ENCODE measurements around the gene RIN3. TPM values are rescaled to one million over a fixed set of nuclear protein-coding genes. Genes with fewer than 3 reads are reported as not detected.

The RIN3 gene
- total and polyA plus RNA-seq, 2 of the 4 experiments (the other 2 are of a cell fraction): 2.5 to 11.1 TPM

DNA sequence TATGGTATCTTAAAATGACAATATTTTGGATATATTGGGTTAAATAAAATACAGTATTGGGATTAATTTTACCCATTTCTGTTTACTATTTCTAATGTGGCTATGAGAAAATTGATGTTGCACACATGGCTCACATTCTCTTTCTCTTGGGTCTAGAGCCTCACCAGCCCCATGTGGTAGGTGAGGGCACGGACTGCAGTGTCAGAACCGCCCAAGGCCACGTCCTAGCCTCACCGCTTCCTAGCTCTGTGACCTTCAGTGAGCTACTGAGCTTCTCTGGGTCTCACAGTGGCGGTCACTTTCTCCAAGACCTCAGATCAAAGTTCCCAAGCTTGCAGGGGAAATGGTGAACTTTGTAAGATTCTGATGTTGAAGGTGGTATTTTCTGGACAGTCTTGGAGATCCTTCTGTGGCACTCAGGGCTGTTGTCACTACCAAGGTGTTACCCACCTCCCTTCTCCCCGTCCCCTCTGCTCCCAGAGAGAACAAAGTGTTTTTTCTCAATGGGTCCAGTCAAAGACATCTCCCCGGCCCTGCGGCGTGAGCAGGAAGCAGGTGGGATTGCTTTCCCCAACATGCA is 87.6 kb downstream of the RIN3 start:
- Histone ChIP-seq H2AFZ (replicated peaks; ENCODE audit: low read length, poor library complexity) (no peak overlapping the region), H4K5ac (ENCODE audit: low read depth, low read length) (peak overlapping the region; percentile 82), H3K9me1 (ENCODE audit: insufficient read depth, low read length) (peaks cover 28% of the 10 kb centered on the region), H3K9me3 (ENCODE audit: control insufficient read depth, insufficient read depth, low read length) (peaks cover 4% of the 10 kb centered on the region), H3K27me3 (ENCODE audit: control insufficient read depth, insufficient read depth, low read length) (no peaks in the 10 kb centered on the region), H2AK9ac (replicated peaks; ENCODE audit: low read depth, low read length, poor library complexity) (no peak overlapping the region), H2AK5ac (ENCODE audit: low read depth, low read length) (peak overlapping the region; percentile 83), H4K91ac (ENCODE audit: insufficient read depth, low read depth, low read length) (peak overlapping the region; percentile 77), H3K27ac (ENCODE audit: insufficient read depth, low read length) (peak overlapping the region; percentile 20; the same call in 1 of the 2 replicates), H3K4me1 (ENCODE audit: control insufficient read depth, insufficient read depth, low read length) (peaks cover 34% of the 10 kb centered on the region), H3K4me2 (ENCODE audit: low read depth, low read length) (no peak overlapping the region), H3K23ac (ENCODE audit: low read depth, low read length) (no peak overlapping the region), H3K18ac (ENCODE audit: low read depth, low read length) (peak overlapping the region; percentile 68), H2BK120ac (ENCODE audit: low read depth, low read length) (0 out of 2 replicates have a peak overlapping the region, but pooled peaks have one; percentile 24), H3K79me1 (ENCODE audit: low read depth in 1 of 2, low read length in 2 of 2) (peaks cover 21 to 56% of the 10 kb centered on the region in 2 experiments), H2BK5ac (ENCODE audit: low read depth, low read length, poor library complexity, severe bottlenecking) (no peak overlapping the region), H2BK20ac (ENCODE audit: low read depth, low read length) (peak overlapping the region; percentile 27), H3K14ac (replicated peaks; ENCODE audit: low read depth, low read length) (0 out of 2 replicates have a peak overlapping the region, but pooled peaks have one; percentile 11), H4K20me1 (ENCODE audit: insufficient read depth, low read length) (peaks cover 6% of the 10 kb centered on the region), H3K9ac (ENCODE audit: low read depth, low read length) (no peak overlapping the region), H2BK15ac (ENCODE audit: low read depth, low read length) (peak overlapping the region; percentile 91; the same call in 2 of the 3 replicates), H3K36me3 (ENCODE audit: control insufficient read depth, insufficient read depth, low read length) (peaks cover 3% of the 10 kb centered on the region; the same call in 1 of the 2 replicates), H3K56ac (ENCODE audit: extremely low read depth, insufficient read depth, low read length) (peak overlapping the region; percentile 9; the same call in 1 of the 2 replicates), H3K4me3 (ENCODE audit: insufficient read depth, low read depth, low read length) (no peak overlapping the region), H3K4ac (ENCODE audit: low read depth, low read length) (peak overlapping the region; percentile 71; the same call in 1 of the 2 replicates), H4K8ac (ENCODE audit: low read depth in 2 of 2, low read length in 2 of 2) (peak overlapping the region; percentile 24 to 36; a peak in 1 of 4 replicates)
- ATAC-seq (ENCODE audit: low read depth): no peak
- intact Hi-C loops (cut with micrococcal nuclease): loop anchor here (5.0 kb wide), 1 partner anchor 81 kb away; no protein-coding TSS in a partner anchor
- dilution Hi-C loops (cut with HindIII; ENCODE audit: low sequenced_read_pairs, unreplicated experiment): no loop called here
- DNase-seq: no peak
- CTCF ChIA-PET: interaction anchor here (0.6 kb wide), 1 partner anchor 142 kb away, joined by 4 read pairs; no protein-coding TSS in a partner anchor
- BruUV-seq (replicated peaks): no TSS peak
- in situ Hi-C loops (cut with MboI; ENCODE audit: low sequenced_read_pairs): no loop called here
- POLR2A ChIA-PET (ENCODE audit: unreplicated experiment): no interaction called here
- 96% methylated on average over 5 of the region's 9 CpGs; no CpG with 5 or more reads in 1 of the 2 experiments for WGBS, 2 experiments (ENCODE audit: extremely low coverage in 2 of 2, insufficient read length in 1 of 2)
- TF ChIP-seq MAZ (IDR thresholded peaks at IDR 0.05; ENCODE audit: borderline replicate concordance, low read depth, low read length): no peak
- TF ChIP-seq RFX5 (IDR thresholded peaks at IDR 0.05; ENCODE audit: low read depth, low read length): no peak
- TF ChIP-seq, protein P1, sequence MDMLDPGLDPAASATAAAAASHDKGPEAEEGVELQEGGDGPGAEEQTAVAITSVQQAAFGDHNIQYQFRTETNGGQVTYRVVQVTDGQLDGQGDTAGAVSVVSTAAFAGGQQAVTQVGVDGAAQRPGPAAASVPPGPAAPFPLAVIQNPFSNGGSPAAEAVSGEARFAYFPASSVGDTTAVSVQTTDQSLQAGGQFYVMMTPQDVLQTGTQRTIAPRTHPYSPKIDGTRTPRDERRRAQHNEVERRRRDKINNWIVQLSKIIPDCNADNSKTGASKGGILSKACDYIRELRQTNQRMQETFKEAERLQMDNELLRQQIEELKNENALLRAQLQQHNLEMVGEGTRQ (IDR thresholded peaks at IDR 0.05; ENCODE audit: low read depth, low read length): no peak
- TF ChIP-seq, protein P2, sequence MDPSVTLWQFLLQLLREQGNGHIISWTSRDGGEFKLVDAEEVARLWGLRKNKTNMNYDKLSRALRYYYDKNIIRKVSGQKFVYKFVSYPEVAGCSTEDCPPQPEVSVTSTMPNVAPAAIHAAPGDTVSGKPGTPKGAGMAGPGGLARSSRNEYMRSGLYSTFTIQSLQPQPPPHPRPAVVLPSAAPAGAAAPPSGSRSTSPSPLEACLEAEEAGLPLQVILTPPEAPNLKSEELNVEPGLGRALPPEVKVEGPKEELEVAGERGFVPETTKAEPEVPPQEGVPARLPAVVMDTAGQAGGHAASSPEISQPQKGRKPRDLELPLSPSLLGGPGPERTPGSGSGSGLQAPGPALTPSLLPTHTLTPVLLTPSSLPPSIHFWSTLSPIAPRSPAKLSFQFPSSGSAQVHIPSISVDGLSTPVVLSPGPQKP (IDR thresholded peaks at IDR 0.05; ENCODE audit: borderline replicate concordance, low read depth, low read length): no peak
- no peak for TF ChIP-seq MXI1 (IDR thresholded peaks at IDR 0.05; ENCODE audit: borderline replicate concordance, low read depth, low read length)
- TF ChIP-seq CTCF (conservative IDR thresholded peaks at IDR 0.05; ENCODE audit: low read depth, low read length): no peak
- TF ChIP-seq FOS (IDR thresholded peaks at IDR 0.05; ENCODE audit: low read depth, low read length): no peak
- no peak for TF ChIP-seq SMC3 (IDR thresholded peaks at IDR 0.05; ENCODE audit: low read depth, low read length)
- TF ChIP-seq RAD21 (IDR thresholded peaks at IDR 0.05; ENCODE audit: low read length): no peak
- no peak for TF ChIP-seq BHLHE40 (IDR thresholded peaks at IDR 0.05; ENCODE audit: low read depth, low read length)
- TF ChIP-seq CEBPB (IDR thresholded peaks at IDR 0.05; ENCODE audit: low read depth, low read length): no peak
- TF ChIP-seq NFE2L2 (IDR thresholded peaks at IDR 0.05; ENCODE audit: low read depth, low read length): no peak
- no peak for TF ChIP-seq CHD1 (IDR thresholded peaks at IDR 0.05; ENCODE audit: low read depth, low read length)
- TF ChIP-seq RCOR1 (IDR thresholded peaks at IDR 0.05; ENCODE audit: insufficient replicate concordance, low read length): no peak
